GM19438 (cell line): Measurements from ENCODE around the gene PKNOX2.

Experiments used
- ATAC-seq: cut with Tn5 transposase; IDR thresholded peaks from one replicate; pipeline ENCODE4 v1.9.1; 2021; ENCODE audit warnings: low read depth; ENCODE audit not compliant: unreplicated experiment

Gene PKNOX2

DNA sequence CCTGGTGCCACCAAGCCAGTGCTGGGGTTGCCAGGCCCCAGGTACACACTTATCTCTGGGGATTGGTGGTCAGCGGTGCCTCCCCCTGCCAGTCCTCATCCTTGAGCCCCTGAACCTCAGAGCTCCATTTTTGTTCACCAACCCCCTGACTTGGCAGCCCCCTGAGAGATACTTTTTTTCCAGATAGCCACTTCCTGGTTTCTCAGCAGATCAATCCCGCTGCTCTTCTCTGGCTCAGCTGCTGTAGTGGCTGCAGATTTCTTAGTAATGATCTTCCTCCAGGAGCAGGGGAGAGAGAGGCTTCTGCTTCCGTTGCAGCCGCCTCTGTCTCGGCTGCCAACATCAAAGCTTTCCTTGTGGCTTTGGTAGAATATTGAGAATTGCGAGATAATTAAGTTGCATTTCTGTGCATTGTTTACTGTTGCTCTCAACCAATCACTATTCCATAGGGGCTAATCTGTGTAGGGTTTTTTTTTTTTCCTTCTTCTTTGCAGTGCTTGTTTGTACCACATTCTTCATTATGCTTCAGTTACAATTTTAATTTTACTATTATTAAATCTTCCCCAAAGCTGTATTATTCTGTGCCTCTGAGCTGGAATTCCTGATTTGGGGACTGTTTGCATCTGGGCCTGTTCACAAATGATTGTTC lies 92.1 kb downstream of the PKNOX2 start:
- no peak for ATAC-seq

GRCh38 chr11:125257190-125257579 lies 92.6 kb downstream of the PKNOX2 start:
- ATAC-seq = no peak

DNA sequence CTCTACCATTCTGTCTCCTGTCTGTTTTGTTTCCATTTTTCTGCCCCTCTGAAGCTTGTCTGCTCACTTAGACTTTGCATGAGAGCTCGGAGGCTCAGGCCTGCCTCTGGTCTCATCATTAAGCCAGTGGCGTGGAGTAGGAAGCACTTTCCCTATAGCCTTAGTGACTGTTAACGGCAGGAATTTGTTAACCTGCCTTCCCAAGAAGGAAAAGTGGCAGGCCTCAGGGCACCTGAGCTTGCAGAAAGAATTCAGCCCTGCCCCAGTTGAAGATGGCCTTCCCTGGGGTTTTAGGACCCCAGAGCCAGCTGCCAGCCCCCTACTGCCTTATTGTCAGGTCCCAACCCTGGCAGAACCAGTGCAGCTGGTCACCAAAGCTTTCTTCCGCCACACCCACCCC lies 93.2 kb downstream of the PKNOX2 start:
- no peak for ATAC-seq

GRCh38 chr11:125258291-125259032 lies 93.9 kb downstream of the PKNOX2 start:
- no peak for ATAC-seq

DNA sequence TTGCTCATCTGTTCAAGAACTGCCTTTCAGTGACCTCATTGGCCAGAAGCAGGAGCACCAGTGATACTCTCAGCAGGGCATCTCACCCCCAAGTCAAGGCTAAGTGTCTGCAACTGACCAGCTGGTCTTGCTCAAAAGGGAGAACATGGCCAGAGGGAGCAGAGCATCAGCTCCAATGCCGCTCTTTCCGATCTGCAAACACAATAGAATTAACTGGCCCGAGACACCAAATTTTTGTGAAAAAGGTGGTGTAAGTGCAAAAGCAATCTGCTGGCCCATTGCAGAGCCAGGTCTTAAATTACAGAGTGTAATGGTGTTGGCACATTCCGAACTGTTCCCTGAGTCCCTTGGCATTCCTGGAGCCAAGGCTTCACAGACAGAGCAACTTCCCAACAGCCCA lies 97.0 kb downstream of the PKNOX2 start:
- no peak for ATAC-seq

DNA sequence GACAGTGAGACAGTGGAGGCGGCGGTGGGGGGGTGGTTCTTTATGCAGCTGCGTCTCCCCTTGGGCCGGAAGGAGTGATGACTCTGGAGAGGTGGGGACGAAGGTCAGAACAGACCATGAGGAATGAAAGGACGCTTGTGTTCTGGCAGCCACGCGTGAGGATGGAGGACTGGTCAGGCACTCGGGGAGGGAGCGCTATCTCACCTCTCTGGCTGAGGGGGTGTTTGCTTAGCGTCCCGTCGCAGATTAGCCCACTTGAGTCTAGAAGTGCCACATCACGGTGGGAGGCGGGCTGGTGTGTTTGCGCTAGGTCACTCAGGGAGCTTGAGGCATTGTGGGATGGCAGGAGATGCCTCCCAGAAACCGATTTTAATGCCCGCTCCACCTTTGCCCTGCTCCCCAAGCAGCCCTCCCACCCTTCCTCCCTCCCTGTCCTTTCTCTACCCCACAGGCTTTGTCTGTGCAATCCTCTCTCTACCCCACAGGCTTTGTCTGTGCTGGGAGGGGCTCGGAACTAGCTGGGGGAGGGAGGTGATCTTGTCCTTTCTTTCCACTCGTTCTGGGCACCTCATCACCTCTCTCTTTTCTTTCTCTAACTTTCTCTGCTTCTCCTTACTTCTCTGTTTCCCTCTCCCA lies 97.8 kb downstream of the PKNOX2 start:
- no peak for ATAC-seq

- no peak for ATAC-seq
Measured at GRCh38 chr11:125262830-125263218, 98.3 kb downstream of the PKNOX2 start.

DNA sequence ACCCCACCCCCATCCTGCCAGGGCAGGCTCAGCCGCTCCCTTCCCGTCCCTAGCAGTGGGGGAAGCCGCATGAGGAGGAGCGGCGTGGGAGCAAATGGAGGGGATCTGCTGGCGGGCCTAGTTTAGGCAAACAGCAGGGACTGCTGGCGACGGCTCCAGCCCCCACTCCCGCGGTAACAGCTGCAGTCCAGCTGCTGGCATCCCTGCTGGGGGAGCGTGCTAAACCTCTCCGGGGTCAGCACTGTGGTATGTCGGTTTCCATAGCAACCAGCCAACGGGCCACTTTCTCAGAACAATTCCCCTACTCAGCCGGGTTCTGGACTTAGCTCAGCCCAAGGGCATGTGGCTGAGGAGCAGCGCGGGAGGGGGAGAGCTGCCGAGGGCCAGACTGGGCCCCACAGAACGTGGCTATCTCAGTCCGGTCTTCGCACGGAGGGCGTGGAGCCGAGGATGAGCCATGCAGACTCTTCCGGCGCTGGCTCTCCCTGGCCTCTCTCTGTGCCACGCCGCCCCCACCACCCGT lies 98.8 kb downstream of the PKNOX2 start:
- no peak for ATAC-seq

DNA sequence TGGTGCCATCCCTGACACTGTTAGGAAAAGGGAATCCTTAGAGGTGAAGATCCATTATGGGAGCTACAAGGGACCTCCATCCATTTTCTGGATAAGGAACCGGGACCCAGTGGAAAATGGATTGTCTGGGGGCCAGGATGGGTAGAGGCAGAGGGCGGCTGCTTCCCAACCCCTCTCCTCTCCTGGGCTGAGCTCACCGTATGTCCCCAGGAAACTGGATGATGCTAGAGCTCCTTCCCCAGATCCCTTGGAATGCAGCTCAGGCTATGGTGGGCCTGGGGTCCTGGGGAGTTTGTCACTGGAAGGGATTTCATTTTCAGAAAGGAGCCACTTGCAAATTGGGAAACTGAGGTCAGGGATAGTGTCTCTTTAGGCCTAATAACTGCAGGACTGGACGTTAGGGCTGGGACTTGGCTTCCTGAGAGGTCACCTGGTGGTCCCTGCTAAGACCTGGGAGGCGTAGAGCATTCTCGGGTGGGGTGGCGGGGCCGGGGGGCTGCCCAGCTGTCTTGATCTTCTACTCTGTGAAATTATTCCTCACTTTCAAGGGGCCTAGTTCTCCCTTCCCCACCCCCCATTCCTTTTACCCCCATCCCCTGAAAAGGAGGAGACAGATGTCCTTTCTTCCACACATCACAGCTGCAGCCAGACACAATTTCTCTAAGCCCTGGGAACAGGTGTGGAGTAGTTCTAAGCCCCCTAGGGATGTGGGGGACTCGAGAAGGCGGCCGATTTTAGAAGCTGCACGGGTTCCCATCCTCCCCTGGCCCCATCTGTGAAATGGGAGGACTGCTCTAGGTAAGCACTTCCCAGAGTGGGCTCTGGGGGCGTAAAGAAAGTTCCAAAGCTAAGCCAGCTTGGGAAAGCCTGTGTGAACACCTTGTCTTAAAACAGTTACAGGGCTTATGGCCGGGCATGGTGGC lies 99.8 kb downstream of the PKNOX2 start:
- ATAC-seq = no peak

DNA sequence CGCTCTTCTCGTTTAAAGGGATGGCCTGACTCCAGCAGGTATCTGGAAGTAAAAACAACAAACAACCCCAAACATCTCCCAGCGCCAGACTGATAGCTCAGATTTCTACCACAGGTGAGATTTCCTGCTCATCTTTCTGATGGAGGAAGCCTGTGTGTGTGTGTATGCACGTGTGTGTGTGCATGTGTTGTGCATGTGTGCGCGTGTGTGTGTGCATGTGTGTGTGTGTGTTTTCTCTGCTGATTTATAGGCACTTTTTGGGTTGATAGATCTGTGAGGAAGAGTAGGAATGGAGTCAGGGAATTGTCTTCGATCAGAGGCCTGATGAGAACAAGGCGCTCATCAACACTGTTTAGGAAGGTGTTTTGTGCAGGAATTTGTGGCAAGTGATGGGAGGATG lies 103.0 kb downstream of the PKNOX2 start:
- ATAC-seq = no peak

- ATAC-seq = no peak
Measured at GRCh38 chr11:125268611-125269010, 104.1 kb downstream of the PKNOX2 start.

DNA sequence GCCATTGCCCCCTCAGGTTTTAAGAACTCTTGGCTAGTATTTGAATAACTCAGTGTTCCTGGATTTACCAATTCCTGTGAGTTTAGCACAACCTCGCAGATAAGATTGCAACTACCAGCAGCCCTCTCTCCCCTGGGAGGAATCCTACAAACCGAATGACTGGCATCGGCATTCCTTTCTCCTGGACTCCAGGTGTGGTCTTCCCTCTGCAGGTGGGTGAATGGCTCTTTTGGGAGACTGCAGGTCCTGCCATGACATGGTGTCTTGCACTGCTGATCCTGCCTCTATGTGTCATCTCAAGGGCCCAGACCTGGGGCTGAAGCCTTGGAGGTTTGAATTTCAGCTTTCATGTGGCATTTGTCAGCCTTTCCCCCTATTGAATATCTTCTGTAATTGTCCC lies 105.6 kb downstream of the PKNOX2 start:
- no peak for ATAC-seq

GRCh38 chr11:125270711-125271110 lies 106.2 kb downstream of the PKNOX2 start:
- no peak for ATAC-seq

GRCh38 chr11:125271483-125272091 lies 107.0 kb downstream of the PKNOX2 start:
- ATAC-seq = no peak

GRCh38 chr11:125272092-125272491 lies 107.5 kb downstream of the PKNOX2 start:
- no peak for ATAC-seq

- ATAC-seq = no peak
Measured at GRCh38 chr11:125272821-125273220, 108.3 kb downstream of the PKNOX2 start.

- ATAC-seq = no peak
Measured at GRCh38 chr11:125273519-125274000, 109.0 kb downstream of the PKNOX2 start.

- no peak for ATAC-seq
Measured at GRCh38 chr11:125274309-125274708, 109.8 kb downstream of the PKNOX2 start.

DNA sequence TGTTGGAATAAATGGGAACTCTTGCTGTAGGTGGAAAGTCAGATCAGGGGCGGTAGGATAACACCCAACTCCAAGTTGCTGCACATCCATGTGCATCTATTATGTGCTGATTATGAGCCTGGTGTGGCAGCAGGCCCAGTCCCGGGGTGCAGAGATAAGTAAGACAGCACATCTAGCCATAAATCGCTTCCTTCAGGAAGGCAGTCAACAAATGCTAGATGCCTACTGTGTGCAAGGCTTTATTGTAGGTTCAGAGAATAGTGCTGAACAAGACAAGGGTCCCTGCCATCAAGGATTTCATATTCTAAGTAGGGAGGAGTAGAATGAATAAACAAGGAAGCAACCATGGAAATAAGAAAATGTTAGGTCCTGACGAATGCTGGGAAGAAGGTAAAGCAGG lies 110.2 kb downstream of the PKNOX2 start:
- no peak for ATAC-seq
